ENCODE data around the gene SLC39A8.

GRCh38 chr4:102252171-102252570 lies 93.1 kb downstream of the SLC39A8 start:
- TF ChIP-seq FOXA1 (IDR thresholded peaks at IDR 0.05; ENCODE audit: borderline replicate concordance) (no peak), ARHGAP35 (IDR thresholded peaks at IDR 0.05; ENCODE audit: partially characterized antibody) (no peak), POLR2A (conservative IDR thresholded peaks at IDR 0.05) (no peak), TAF15 (IDR thresholded peaks at IDR 0.05; ENCODE audit: low read depth, low read length) (no peak), ZNF57 (CRISPR knock-in tag; IDR thresholded peaks at IDR 0.05) (no peak), NFXL1 (CRISPR knock-in tag; IDR thresholded peaks at IDR 0.05) (no peak)
